Measurements from ENCODE around the gene REEP1.

REEP1 gene

GRCh38 chr2:86344404-86344803 lies 7.0 kb upstream of the REEP1 start:
- DNase-seq = no peak

- DNase-seq = no peak
Measured at GRCh38 chr2:86342488-86342887, 5.1 kb upstream of the REEP1 start.

GRCh38 chr2:86341470-86341869 lies 4.0 kb upstream of the REEP1 start:
- no peak for DNase-seq

GRCh38 chr2:86338778-86339295 lies 1.4 kb upstream of the REEP1 start:
- DNase-seq = no peak

GRCh38 chr2:86336675-86337243 lies 667 bp downstream of the REEP1 start:
- DNase-seq = no peak

- no peak for DNase-seq
Measured at GRCh38 chr2:86335865-86336674, 1.4 kb downstream of the REEP1 start.

- DNase-seq = no peak
Measured at GRCh38 chr2:86333378-86333777, 4.0 kb downstream of the REEP1 start.

- DNase-seq = no peak
Measured at GRCh38 chr2:86332654-86333053, 4.8 kb downstream of the REEP1 start.

GRCh38 chr2:86331384-86331783 lies 6.0 kb downstream of the REEP1 start:
- DNase-seq = no peak

- DNase-seq = no peak
Measured at GRCh38 chr2:86330001-86330400, 7.4 kb downstream of the REEP1 start.

- DNase-seq = no peak
Measured at GRCh38 chr2:86323273-86324021, 14.0 kb downstream of the REEP1 start.

- no peak for DNase-seq
Measured at GRCh38 chr2:86319700-86320580, 17.5 kb downstream of the REEP1 start.

GRCh38 chr2:86315084-86315483 lies 22.3 kb downstream of the REEP1 start:
- DNase-seq = no peak

- no peak for DNase-seq
Measured at GRCh38 chr2:86314125-86314524, 23.3 kb downstream of the REEP1 start.

- no peak for DNase-seq
Measured at GRCh38 chr2:86313341-86313740, 24.1 kb downstream of the REEP1 start.

GRCh38 chr2:86311879-86312278 lies 25.5 kb downstream of the REEP1 start:
- DNase-seq = no peak

- no peak for DNase-seq
Measured at GRCh38 chr2:86309966-86310365, 27.5 kb downstream of the REEP1 start.

GRCh38 chr2:86308984-86309695 lies 28.3 kb downstream of the REEP1 start:
- no peak for DNase-seq

- DNase-seq = no peak
Measured at GRCh38 chr2:86308356-86308755, 29.1 kb downstream of the REEP1 start.

- DNase-seq = no peak
Measured at GRCh38 chr2:86307431-86307830, 30.0 kb downstream of the REEP1 start.

- DNase-seq = no peak
Measured at GRCh38 chr2:86305915-86306254, 31.5 kb downstream of the REEP1 start.

Measured in activated CD4-positive, CD25-positive, alpha-beta regulatory T cell (primary cell).